CD1c-positive myeloid dendritic cell (primary cell): ENCODE results near the gene PHRF1.

ENCODE experiments used
- DNase-seq: peaks from one replicate; pipeline ENCODE4 v3.0.0-alpha.2; 2016; ENCODE audit errors: extremely low spot score

PHRF1 gene, protein sequence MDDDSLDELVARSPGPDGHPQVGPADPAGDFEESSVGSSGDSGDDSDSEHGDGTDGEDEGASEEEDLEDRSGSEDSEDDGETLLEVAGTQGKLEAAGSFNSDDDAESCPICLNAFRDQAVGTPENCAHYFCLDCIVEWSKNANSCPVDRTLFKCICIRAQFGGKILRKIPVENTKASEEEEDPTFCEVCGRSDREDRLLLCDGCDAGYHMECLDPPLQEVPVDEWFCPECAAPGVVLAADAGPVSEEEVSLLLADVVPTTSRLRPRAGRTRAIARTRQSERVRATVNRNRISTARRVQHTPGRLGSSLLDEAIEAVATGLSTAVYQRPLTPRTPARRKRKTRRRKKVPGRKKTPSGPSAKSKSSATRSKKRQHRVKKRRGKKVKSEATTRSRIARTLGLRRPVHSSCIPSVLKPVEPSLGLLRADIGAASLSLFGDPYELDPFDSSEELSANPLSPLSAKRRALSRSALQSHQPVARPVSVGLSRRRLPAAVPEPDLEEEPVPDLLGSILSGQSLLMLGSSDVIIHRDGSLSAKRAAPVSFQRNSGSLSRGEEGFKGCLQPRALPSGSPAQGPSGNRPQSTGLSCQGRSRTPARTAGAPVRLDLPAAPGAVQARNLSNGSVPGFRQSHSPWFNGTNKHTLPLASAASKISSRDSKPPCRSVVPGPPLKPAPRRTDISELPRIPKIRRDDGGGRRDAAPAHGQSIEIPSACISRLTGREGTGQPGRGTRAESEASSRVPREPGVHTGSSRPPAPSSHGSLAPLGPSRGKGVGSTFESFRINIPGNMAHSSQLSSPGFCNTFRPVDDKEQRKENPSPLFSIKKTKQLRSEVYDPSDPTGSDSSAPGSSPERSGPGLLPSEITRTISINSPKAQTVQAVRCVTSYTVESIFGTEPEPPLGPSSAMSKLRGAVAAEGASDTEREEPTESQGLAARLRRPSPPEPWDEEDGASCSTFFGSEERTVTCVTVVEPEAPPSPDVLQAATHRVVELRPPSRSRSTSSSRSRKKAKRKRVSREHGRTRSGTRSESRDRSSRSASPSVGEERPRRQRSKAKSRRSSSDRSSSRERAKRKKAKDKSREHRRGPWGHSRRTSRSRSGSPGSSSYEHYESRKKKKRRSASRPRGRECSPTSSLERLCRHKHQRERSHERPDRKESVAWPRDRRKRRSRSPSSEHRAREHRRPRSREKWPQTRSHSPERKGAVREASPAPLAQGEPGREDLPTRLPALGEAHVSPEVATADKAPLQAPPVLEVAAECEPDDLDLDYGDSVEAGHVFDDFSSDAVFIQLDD (N-terminal part only)

GRCh38 chr11:575996-576768 lies at the start of gene PHRF1:
TSS of gene PHRF1 (plus strand) at chr11:576470. CDS start at chr11:581513, 5,043 bp downstream.
- DNase-seq: peak; percentile 94

- DNase-seq: no peak
These were observed 48.0 kb upstream of the PHRF1 start for GRCh38 chr11:528166-528814.

GRCh38 chr11:528815-529727 lies 47.2 kb upstream of the PHRF1 start:
- no peak for DNase-seq

DNA sequence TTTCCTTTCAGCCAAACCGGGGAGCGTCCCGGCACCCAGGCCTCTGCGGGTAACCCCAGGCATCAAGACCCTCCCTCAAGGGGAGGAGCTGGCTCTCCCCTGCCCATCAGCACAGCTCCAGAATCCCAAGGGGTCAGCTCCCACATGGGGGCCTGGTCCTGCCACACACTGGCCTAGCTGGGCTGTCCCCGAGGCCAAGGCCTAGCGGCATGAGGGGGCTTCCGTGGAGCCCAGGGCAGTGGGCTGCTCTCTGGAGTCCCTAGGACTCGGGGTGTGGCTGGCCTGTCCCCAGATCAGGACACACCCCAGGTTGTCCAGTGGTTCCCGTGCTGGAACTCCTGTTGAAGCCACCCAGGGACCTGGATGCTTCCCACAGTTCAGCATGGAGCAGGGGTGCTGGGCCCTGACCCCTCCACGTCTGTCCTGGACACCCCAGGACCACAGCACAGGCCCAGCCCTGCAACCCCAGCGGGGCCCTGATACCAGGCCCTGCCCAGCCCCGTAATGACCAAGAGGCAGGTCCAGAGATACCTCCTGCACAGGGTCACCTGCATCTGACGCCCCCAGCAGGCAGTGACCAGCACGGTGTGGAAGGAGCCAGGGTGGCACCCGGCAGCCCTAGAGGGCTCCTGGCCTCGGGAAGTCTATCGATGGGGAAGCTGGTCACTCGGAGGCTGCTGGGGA lies 46.4 kb upstream of the PHRF1 start:
- DNase-seq: no peak

DNA sequence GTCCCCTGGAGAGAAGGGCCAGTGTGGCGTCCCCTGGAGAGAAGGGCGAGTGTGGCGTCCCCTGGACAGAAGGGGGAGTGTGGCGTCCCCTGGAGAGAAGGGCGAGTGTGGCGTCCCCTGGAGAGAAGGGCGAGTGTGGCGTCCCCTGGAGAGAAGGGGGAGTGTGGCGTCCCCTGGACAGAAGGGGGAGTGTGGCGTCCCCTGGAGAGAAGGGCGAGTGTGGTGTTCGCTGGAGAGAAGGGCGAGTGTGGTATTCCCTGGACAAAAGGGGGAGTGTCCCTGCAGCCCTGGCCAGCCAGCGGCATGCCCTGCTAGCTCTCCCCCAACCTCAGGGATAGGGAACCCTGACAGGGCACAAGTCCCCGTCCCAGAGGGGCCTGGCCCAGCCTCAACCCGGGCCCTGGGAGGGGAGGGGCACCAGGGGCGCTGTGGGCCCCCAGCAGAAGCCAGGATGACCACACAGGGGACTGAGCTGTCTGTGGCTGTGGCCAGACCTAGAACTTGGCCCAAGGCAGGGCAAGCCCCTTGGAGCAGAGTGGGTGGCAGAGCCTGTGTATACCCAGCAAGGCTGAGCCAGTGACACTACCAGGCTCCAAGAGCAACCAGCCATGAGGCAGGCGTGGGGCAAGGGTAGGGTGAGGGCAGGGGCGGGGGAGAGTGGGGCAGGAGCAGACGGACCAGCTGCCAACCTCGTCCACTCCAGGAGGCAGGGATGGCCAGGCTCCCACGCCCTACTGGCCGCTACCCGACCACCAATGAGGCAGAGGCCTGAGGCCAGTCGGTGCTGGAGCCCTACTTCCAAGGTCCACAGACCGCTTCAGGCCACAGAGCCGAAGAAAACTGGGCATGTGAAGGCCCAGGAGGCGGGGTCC lies 45.1 kb upstream of the PHRF1 start:
- no peak for DNase-seq

DNA sequence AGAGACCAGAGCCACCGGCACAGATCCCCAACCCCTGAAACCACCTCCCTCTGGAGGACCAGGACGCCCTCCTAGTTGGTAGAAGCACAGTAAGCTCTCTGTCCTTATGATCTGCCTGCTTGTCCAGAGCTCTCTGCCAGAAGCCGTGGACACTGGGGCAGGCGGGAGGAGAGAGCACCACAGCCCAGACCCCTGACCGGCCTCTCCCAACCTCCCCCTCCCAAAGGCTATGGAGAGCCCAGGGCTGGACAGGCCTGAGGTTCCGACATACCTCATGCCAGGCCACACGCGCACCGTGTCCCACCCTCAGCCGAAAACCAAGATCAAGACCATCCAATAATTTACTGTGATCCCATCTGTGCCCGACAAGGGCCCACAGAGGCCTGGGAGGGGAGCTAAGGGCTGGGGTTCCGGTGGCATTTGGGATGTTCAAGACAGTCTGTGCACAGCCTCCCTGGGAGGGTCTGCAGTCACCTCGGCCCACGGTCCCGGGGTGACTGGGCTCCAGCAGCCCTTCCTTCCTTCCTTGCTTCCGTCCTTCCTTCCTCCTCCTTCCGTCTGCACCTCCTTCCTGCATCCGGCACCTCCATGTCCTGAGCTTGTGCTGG lies 44.2 kb upstream of the PHRF1 start:
- no peak for DNase-seq

DNA sequence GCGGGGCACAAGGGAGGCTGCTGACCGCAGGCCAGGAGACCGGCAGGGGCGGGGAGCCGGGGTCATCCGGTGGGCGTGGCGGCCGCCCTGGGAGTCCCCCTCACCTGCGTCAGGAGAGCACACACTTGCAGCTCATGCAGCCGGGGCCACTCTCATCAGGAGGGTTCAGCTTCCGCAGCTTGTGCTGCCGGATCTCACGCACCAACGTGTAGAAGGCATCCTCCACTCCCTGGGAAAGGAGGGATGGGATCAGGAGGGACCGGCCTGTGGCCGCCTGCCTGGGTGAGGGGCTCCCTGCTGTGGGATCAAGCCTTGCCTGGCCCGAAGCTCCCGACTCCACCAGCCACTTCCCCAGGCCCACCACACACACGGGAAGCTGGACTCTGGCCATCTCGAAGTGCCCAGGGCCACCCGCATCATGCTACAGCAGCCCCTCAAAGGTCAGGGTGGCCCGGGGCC lies 43.7 kb upstream of the PHRF1 start:
- no peak for DNase-seq

DNA sequence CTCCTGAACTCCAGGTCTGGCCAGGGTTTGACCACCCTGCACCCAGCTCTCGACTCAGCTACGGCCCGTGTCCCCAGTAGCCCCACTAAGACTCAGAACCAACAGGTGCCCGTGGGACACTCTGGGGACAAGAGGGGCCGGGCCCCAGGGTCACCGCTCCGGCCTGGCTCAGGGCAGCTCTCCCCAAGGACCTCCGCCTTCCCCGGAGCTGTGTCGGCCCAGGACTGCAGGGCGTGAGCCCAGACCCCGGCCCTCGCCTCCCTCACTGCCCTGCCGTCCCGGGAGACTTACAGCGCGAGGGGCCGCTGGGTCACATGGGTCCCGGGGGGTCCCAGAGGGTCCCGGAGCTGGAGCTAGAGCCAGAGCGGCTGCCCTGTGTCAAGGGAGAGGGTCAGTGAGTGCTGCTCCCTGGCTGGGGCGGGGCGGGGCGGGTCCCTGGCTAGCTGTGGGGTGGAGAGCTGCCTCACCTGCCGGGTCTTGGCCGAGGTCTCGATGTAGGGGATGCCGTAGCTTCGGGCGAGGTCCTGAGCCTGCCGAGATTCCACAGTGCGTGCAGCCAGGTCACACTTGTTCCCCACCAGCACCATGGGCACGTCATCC lies 43.2 kb upstream of the PHRF1 start:
- no peak for DNase-seq

GRCh38 chr11:533586-534395 lies 42.5 kb upstream of the PHRF1 start:
- DNase-seq: no peak

- peak; percentile 7 for DNase-seq
These were observed 41.7 kb upstream of the PHRF1 start for GRCh38 chr11:534396-535209.

GRCh38 chr11:535210-535518 lies 41.1 kb upstream of the PHRF1 start:
- DNase-seq: no peak

- DNase-seq: peak; percentile 98
These were observed 40.5 kb upstream of the PHRF1 start, which contains the start of gene HRAS for GRCh38 chr11:535519-536454. TSS of gene HRAS (minus strand) at chr11:535576.

GRCh38 chr11:536841-537621 lies 39.2 kb upstream of the PHRF1 start, which contains the start of gene LRRC56:
TSS of gene LRRC56 (plus strand) at chr11:537527. CDS start at chr11:540685, 3,158 bp downstream.
- DNase-seq: peak; percentile 97
